ENCODE results near the gene TBX2. TPM values are rescaled to one million over a fixed set of nuclear protein-coding genes. Genes with fewer than 3 reads are reported as not detected.

The TBX2 gene
- total RNA-seq, 4 donors from 2014 or later, result 2.3 to 31.4 (median 8.2) TPM

GRCh38 chr17:61442136-61442775, 42.6 kb downstream of the TBX2 start:
- no peak overlapping the region for H3K27ac ChIP-seq
- H3K36me3 ChIP-seq, result no peaks in the 10 kb centered on the region
- TF ChIP-seq POLR2A (IDR thresholded peaks at IDR 0.05), result no peak
- no peak for TF ChIP-seq CTCF (IDR thresholded peaks at IDR 0.05)
- peaks cover 0 to 5% (median 0%) of the 10 kb centered on the region in 4 donors for H3K9me3 ChIP-seq
- no peaks in the 10 kb centered on the region for H3K27me3 ChIP-seq
- no peak for DNase-seq
- no peak overlapping the region for H3K4me3 ChIP-seq
- no peaks in the 10 kb centered on the region for H3K4me1 ChIP-seq

DNA sequence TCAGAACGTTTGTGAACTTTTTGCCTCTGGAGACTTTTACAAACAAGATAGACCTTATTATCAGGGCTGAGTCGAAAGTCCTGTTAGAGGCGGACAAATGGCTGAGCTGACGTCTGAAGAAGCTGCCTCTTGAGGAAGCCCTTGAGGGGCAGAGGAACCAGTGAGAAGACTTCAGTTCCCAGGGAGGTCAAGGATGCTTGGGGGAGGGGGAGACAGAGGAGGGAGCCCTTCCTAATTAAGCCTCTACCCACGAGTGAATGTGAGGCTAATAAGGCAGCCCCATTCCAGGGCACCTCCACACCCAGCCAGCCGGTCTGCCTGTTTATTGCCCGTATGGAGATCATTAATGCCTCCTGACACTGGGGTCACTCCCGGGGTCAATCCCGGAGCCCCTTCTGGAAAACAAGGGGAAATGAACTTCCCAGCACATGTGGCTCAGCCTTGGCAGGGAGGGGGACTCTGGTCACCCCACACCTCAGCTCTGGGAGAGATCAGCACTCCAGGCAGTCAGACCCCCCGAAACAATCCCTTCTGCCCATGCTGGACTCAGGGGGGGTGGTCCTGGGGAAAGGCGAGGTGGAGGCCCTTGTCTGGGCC, 43.3 kb downstream of the TBX2 start:
- Histone ChIP-seq H3K4me1 (no peaks in the 10 kb centered on the region), H3K36me3 (no peaks in the 10 kb centered on the region), H3K9me3 (peaks cover 0 to 5% (median 0%) of the 10 kb centered on the region in 4 donors), H3K27me3 (no peaks in the 10 kb centered on the region), H3K4me3 (no peak overlapping the region), H3K27ac (no peak overlapping the region)
- TF ChIP-seq POLR2A (IDR thresholded peaks at IDR 0.05) (no peak), CTCF (IDR thresholded peaks at IDR 0.05) (no peak)
- no peak for DNase-seq

DNA sequence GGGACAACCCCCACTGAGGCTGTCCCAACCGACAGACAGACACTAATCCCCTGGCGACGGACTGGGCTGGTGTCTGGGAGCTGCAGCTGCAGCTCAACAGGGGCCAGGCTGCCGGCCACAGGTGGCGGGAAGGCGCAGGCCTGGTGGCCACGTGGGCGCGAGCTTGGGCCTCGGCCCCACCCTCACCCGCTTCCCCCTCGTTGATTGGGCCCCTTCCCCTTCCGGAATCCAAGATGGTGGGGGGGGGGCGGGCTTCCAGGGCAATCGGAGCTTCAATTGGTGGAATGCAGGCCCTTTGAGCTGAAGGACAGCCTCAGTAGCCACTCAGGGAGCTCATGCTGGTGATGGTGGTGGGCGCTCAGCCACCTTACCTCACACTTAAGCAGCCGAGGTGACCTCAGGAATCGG, 43.8 kb downstream of the TBX2 start:
- DNase-seq, result no peak
- no peak overlapping the region for H3K27ac ChIP-seq
- H3K27me3 ChIP-seq, result no peaks in the 10 kb centered on the region
- peaks cover 0 to under 1% (median 0%) of the 10 kb centered on the region in 4 donors for H3K9me3 ChIP-seq
- H3K36me3 ChIP-seq, result no peaks in the 10 kb centered on the region
- H3K4me1 ChIP-seq, result no peaks in the 10 kb centered on the region
- no peak overlapping the region for H3K4me3 ChIP-seq
- no peak for TF ChIP-seq POLR2A (IDR thresholded peaks at IDR 0.05)
- no peak for TF ChIP-seq CTCF (IDR thresholded peaks at IDR 0.05)

DNA sequence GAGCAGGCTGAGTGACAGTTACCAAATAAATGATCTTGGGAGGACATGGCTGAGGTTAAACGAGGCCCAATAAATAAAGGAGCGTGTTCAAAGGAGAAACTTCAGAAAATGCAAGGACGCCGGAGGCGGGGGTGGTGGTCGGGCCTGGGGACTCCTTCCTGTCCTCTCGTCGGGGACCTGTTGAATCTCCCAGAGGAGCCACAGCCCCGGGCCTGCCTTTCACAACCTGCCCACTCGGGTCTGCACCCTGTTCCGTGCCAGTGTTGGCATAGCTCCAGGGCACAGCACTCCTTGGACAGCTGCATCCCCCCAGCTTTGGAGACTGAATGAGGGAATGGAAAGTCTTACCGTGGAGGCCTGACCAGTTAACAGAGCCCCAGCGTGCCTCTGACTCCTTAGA, 44.4 kb downstream of the TBX2 start:
- TF ChIP-seq CTCF (IDR thresholded peaks at IDR 0.05) (no peak), POLR2A (IDR thresholded peaks at IDR 0.05) (no peak)
- Histone ChIP-seq H3K4me1 (no peaks in the 10 kb centered on the region), H3K4me3 (no peak overlapping the region), H3K36me3 (no peaks in the 10 kb centered on the region), H3K27me3 (no peaks in the 10 kb centered on the region), H3K27ac (no peak overlapping the region), H3K9me3 (no peaks in the 10 kb centered on the region)
- DNase-seq, result no peak

GRCh38 chr17:61444831-61445230, 45.2 kb downstream of the TBX2 start:
- no peaks in the 10 kb centered on the region for H3K36me3 ChIP-seq
- H3K9me3 ChIP-seq, result no peaks in the 10 kb centered on the region
- DNase-seq, result no peak
- H3K4me1 ChIP-seq, result no peaks in the 10 kb centered on the region
- no peak for TF ChIP-seq CTCF (IDR thresholded peaks at IDR 0.05)
- TF ChIP-seq POLR2A (IDR thresholded peaks at IDR 0.05), result no peak
- no peaks in the 10 kb centered on the region for H3K27me3 ChIP-seq
- H3K4me3 ChIP-seq, result no peak overlapping the region
- no peak overlapping the region for H3K27ac ChIP-seq
